Activated T-cell treated with anti-CD3 and anti-CD28 coated beads, Interleukin-2, amount 50 U/mL, for 72 hours (primary cell): ENCODE data around the gene RAB3D. TPM values are rescaled to one million over a fixed set of nuclear protein-coding genes. Genes with fewer than 3 reads are reported as not detected.
A peak's percentile ranks its signal among the peaks of the same experiment; 100 is the strongest.

Experiments used
- ATAC-seq, 2 donors: fragments of 150-1000 bp; cut with Tn5 transposase; replicated peaks in 1 of 2; 2 replicates each; pipeline ENCODE4 v1.10.0; 2021; ENCODE audit warnings: moderate library complexity in 2 of 2, mild to moderate bottlenecking in 1 of 2
- DNase-seq, 2 donors: peaks; one replicate each; pipeline ENCODE4 v3.0.0; 2021 to 2022; ENCODE audit warnings: mixed read lengths in 1 of 2
- H3K27ac Mint-ChIP-seq: one replicate; pipeline ENCODE4 v1.8.0; 2022; ENCODE audit warnings: mild to moderate bottlenecking, moderate library complexity, mixed read lengths
- H3K27me3 Mint-ChIP-seq: one replicate; pipeline ENCODE4 v1.8.0; 2022; ENCODE audit warnings: low read depth, mixed read lengths
- H3K36me3 Mint-ChIP-seq, 2 donors: one replicate each; pipeline ENCODE4 v1.8.0; 2022; ENCODE audit warnings: mixed read lengths in 2 of 2, mild to moderate bottlenecking in 1 of 2; ENCODE audit not compliant: insufficient read depth in 2 of 2
- H3K4me1 Mint-ChIP-seq: one replicate; pipeline ENCODE4 v1.8.0; 2022; ENCODE audit warnings: low read depth, mixed read lengths
- H3K4me3 Mint-ChIP-seq, 2 donors: one replicate each; pipeline ENCODE4 v1.8.0; 2022; ENCODE audit warnings: mild to moderate bottlenecking in 2 of 2, mixed read lengths in 2 of 2, moderate library complexity in 2 of 2
- H3K9me3 Mint-ChIP-seq, 2 donors: one replicate each; pipeline ENCODE4 v1.8.0; 2022; ENCODE audit warnings: mixed read lengths in 2 of 2
- total RNA-seq, 2 donors: library from RNA; stranded (reverse); gene quantifications; one replicate each; pipeline ENCODE4 v1.2.3, GENCODE V29; 2022

RAB3D gene
- total RNA-seq, 2 donors from 2014 or later: 13.3 to 16.8 TPM

DNA sequence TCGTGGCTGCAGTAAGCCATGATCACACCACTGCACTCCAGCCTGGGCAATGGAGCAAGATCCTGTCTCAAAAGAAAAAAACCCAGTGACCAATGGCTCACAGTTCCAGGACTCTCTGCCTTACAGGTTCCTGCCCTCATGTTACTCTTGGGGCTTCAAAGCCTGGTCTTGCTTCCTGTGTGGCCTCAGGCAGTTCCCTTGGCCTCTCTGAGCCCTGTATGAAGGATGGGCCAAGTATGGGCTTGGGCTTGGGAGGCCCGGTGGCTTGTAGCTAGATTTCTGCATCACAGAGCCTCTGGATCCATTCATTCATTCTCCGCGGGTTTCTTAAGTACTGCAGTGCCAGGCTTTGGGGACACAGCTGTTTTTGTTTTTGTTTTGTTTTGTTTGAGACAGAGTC is 44.3 kb downstream of the RAB3D start:
- ATAC-seq (no peak), DNase-seq (no peak)
- Mint-ChIP-seq H3K36me3 (no peaks in the 10 kb centered on the region), H3K9me3 (no peaks in the 10 kb centered on the region), H3K27ac (no peak overlapping the region), H3K4me1 (peaks cover 7% of the 10 kb centered on the region), H3K4me3 (no peak overlapping the region), H3K27me3 (peaks cover 13% of the 10 kb centered on the region)

DNA sequence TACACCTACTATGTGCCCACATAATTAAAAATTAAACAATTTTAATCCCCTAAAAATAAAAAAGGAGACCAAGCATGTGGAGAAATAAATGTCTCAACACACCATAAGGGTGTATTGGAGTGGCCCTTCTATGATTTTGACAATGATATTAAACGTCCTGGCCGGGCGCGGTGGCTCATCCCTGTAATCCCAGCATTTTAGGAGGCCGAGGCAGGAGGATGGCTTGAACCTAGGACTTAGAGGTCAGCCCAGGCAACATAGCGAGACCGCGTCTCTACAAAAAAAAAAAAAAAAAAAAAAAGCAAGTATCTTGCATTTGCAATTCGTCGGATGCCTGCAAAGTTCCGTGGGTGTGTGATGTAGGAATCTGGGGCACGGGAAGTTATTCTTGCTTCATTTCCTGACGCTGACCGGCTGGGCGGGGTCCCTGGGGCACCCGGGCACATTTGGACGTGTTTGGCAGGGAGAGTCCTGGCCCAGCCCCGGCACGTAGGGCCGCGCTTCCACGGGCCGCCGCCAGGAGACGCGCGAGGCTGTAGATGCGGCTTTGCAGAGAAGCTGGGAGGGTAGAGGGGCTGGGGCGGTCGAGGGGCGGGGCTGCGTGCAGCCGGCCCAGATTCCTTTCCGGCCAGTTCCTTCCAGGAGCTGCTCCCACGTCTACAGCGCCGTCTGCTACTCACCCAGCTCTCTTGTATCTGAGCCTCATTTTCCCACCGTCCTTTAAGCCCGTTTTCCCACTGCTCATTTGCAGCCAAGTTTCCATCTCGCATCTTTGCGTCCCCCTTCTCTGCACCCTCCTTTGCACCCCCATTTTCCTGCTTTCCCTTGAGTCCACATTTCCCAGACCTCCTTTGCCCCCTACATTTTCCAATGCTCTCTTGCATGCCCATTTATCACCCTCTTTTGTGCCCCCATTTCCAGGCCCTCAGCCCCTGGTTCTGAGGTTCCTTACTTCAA is 45.7 kb downstream of the RAB3D start:
- Mint-ChIP-seq H3K4me1 (peaks cover 7% of the 10 kb centered on the region), H3K4me3 (peak overlapping the region; percentile 50 to 79), H3K27me3 (peaks cover 19% of the 10 kb centered on the region), H3K9me3 (no peaks in the 10 kb centered on the region), H3K36me3 (no peaks in the 10 kb centered on the region), H3K27ac (no peak overlapping the region)
- DNase-seq: peak; percentile 86 to 91
- peak; percentile 100 for ATAC-seq

DNA sequence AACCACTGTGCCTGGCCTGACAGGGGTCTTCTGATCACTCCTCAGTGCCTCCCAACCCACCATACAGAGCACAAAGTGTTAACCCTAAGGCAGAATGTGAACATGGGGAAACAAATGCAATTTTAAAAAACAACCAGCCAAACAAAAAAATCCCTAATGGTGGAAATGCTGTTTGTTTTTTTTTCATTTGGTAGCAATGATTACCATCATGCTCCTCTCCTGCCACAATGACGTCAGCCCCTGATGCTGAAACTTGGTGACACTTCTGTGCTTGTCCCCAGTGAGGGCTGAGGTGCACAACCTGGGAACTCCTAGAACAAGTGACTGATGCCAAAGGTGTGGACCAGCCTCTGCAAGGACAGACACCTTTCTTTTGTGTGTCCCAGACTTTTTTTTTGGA is 47.5 kb downstream of the RAB3D start:
- ATAC-seq: no peak
- no peak overlapping the region for H3K27ac Mint-ChIP-seq
- DNase-seq: no peak
- no peak overlapping the region for H3K4me3 Mint-ChIP-seq
- H3K4me1 Mint-ChIP-seq: peaks cover 11% of the 10 kb centered on the region
- H3K27me3 Mint-ChIP-seq: peaks cover 25% of the 10 kb centered on the region
- H3K36me3 Mint-ChIP-seq: no peaks in the 10 kb centered on the region
- no peaks in the 10 kb centered on the region for H3K9me3 Mint-ChIP-seq

DNA sequence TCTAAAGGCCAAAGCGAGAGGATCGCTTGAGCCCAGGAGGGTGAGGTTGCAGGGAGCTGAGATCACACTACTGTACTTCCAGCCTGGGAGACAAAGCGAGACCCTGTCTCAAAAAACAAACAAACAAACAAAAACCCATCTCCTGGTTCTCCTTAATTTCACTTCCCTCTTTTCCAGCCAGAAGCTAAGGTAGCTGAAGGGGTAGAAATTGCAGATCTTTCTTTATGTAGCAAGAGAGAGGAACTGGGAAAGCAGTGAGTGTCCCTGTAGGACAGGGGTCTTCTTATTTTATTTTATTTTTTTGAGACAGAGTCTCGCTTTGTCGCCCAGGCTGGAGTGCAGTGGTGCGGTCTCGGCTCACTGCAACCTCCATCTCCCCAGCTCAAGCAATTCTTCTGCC is 48.0 kb downstream of the RAB3D start:
- ATAC-seq (no peak), DNase-seq (no peak)
- H3K27me3 Mint-ChIP-seq: peaks cover 28% of the 10 kb centered on the region
- H3K4me3 Mint-ChIP-seq: no peak overlapping the region
- H3K9me3 Mint-ChIP-seq: no peaks in the 10 kb centered on the region
- peaks cover 17% of the 10 kb centered on the region for H3K4me1 Mint-ChIP-seq
- H3K36me3 Mint-ChIP-seq: no peaks in the 10 kb centered on the region
- H3K27ac Mint-ChIP-seq: no peak overlapping the region

DNA sequence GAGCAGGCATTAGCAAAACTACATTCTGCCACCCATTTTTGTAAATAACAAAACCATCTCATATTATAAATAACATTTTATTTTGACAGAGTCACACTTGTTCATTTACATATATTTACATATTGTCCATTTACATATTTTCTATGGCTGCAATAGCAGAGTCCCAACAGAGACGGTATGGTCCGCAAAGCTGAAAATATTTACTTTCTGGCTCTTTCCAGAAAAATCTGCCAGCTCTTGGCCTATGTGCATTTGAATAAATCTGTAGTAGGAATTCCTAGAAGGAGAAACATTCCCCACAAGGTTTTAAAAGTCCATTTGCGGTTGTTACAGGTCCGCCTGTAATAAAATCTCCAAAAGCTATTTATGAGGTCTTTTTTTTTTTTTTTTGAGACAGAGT is 49.2 kb downstream of the RAB3D start:
- no peak for ATAC-seq
- Mint-ChIP-seq H3K36me3 (no peaks in the 10 kb centered on the region), H3K9me3 (no peaks in the 10 kb centered on the region), H3K4me1 (peaks cover 17% of the 10 kb centered on the region), H3K27ac (no peak overlapping the region), H3K4me3 (no peak overlapping the region), H3K27me3 (peaks cover 28% of the 10 kb centered on the region)
- DNase-seq: no peak

DNA sequence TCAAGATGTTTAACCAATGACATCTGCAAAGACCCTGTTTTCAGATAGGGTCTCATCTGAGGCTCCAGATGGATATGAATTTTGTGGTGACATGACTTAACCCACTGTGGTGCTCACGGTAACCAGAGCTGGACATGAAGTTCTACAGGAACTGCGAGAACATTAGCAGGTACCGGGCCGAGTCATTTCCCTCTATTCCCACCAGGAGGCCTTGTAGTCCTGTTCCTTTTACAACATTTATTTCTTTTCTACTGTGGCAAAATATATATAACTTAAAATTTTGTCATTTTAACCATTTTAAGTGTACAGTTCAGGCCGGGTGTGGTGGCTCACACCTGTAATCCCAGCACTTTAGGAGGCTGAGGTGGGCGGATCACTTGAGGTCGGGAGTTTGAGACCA is 51.1 kb downstream of the RAB3D start:
- no peaks in the 10 kb centered on the region for H3K36me3 Mint-ChIP-seq

DNA sequence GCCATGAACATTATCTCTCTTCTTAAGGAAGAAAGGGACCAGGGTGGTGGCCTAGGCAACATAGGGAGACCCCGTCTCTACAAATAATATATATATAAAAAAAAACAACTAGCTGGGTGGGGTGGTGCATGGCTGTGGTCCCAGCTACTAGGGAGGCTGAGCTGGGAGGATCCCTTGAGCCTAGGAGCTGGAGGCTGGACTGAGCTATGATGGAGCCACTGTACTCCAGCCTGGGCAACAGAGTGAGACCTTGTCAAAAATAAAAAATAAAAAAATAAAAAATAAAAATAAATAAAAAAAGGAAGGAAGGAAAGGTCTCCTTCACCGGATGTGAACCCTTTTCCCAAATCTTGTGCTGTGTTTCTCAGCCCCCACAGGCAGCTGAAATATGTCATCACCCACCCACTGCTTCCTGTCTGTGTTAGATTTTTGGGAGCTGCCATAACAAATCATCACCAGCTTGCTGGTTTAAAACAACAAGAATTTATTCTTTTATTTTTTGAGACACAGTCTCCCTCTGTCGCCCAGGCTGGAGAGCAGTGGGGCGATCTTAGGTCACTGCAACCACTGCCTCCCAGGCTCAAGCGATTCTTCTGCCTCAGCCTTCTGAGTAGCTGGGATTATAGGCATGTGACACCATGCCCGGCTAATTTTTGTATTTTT is 53.0 kb downstream of the RAB3D start:
- no peak for ATAC-seq
- Mint-ChIP-seq H3K27me3 (peaks cover 31% of the 10 kb centered on the region), H3K4me3 (no peak overlapping the region), H3K27ac (no peak overlapping the region), H3K4me1 (peaks cover 9% of the 10 kb centered on the region), H3K9me3 (no peaks in the 10 kb centered on the region), H3K36me3 (no peaks in the 10 kb centered on the region)
- DNase-seq: no peak

More for the DNA sequence above, 51.1 kb downstream of the RAB3D start:
- no peak for ATAC-seq
- Mint-ChIP-seq H3K27me3 (peaks cover 23% of the 10 kb centered on the region), H3K9me3 (no peaks in the 10 kb centered on the region), H3K4me3 (no peak overlapping the region), H3K4me1 (peaks cover 9% of the 10 kb centered on the region), H3K27ac (no peak overlapping the region)
- no peak for DNase-seq

DNA sequence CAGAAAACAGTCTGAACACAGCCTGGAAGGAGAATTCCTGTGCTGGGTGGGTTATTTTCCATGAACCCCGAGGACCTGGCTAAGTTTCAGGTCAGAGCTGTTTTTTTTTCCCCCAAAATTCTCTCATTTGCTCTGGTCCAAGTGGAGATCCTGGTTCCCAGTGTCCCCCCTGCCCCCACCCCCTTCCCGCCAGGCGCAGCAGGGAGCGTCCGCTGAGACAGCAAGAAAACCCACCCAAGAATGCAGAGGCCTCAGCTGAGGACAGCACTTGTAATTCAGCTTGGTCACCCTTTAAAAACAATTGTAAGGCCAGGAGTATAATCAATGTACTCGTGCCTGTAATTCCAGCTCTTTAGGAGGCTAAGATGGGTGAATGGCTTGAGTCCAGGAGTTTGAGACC is 54.9 kb downstream of the RAB3D start:
- no peak overlapping the region for H3K4me3 Mint-ChIP-seq
- peaks cover 2% of the 10 kb centered on the region in 2 donors for H3K36me3 Mint-ChIP-seq
- DNase-seq: no peak
- no peak overlapping the region for H3K27ac Mint-ChIP-seq
- H3K4me1 Mint-ChIP-seq: peaks cover 18% of the 10 kb centered on the region
- H3K9me3 Mint-ChIP-seq: peaks cover 0 to 2% of the 10 kb centered on the region in 2 donors
- ATAC-seq: no peak
- H3K27me3 Mint-ChIP-seq: peaks cover 33% of the 10 kb centered on the region

DNA sequence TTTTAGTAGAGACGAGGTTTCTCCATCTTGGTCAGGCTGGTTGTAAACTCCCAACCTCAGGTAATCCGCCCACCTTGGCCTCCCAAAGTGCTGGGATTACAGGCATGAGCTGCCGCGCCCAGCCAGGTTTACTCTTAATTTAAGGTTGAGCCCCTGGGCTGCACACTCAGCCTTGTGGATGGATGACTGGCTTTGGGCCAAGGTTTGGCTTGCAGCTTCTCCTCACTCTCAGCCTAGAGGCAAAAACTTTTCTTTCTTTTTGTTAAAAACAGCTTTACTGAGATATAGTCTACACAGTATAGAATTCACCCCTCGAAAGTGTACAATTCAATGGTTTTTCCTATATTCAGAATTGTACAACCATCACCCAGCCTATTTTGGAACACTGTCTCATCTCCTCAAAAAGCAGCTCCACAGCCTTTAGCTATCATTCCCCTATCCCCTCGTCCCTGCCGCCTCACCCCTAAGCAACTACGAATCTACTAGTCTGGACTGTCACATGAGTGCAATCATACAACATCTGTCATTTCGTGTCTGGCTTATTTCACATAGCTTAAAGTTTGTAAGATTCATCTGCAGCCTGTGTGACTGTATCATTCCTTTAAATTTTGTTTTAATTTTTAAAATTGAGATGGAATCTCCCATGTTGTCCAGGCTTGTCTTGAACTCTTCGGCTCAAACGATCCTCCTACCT is 58.0 kb downstream of the RAB3D start:
- Mint-ChIP-seq H3K4me3 (no peak overlapping the region), H3K9me3 (peaks cover 0 to 3% of the 10 kb centered on the region in 2 donors), H3K36me3 (peaks cover 3 to 4% of the 10 kb centered on the region in 2 donors), H3K27me3 (peaks cover 33% of the 10 kb centered on the region), H3K4me1 (peaks cover 14% of the 10 kb centered on the region), H3K27ac (no peak overlapping the region)
- DNase-seq (no peak), ATAC-seq (no peak)

DNA sequence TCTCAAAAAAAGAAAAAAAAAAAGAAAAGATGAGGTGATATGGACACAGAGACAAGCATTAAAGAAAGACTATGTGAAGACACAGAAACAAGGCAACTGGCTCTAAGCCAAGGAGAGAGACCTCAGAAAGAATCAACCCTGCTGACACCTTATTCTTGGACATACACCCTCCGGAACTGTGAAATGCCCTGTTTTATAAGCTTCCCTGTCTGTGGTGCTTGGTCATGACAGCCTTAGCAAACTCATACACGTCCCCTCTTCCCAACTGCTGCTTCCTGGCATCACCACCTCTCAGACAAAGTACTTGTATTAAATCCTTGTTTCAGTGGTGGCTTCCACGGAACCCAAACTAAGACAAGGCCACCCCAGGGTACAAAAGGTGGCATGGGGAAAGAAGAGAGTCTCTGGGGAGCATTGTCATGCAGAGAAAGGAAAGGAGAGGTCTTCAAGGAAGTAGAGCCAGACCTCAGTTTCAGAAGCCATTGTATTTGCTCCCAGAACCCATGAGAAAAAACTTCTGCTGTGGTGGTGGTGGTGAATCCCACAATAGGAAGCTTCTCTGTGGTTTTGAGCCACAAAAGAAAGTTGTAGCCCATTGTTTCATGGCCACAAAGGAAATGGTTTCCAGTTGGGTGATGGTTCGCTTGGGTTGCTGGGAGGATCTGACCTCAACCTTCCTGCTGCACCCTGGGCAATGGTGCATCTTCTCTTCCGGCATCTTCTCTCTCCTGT is 59.8 kb downstream of the RAB3D start:
- peak overlapping the region; percentile 44 for H3K27ac Mint-ChIP-seq
- H3K9me3 Mint-ChIP-seq: peaks cover 0 to 3% of the 10 kb centered on the region in 2 donors
- peak overlapping the region; percentile 64 for H3K4me3 Mint-ChIP-seq
- H3K4me1 Mint-ChIP-seq: peaks cover 13% of the 10 kb centered on the region
- H3K27me3 Mint-ChIP-seq: peaks cover 40% of the 10 kb centered on the region
- DNase-seq: peak; percentile 19 to 30
- H3K36me3 Mint-ChIP-seq: peaks cover 3 to 4% of the 10 kb centered on the region in 2 donors
- peak; percentile 60 to 82 for ATAC-seq

DNA sequence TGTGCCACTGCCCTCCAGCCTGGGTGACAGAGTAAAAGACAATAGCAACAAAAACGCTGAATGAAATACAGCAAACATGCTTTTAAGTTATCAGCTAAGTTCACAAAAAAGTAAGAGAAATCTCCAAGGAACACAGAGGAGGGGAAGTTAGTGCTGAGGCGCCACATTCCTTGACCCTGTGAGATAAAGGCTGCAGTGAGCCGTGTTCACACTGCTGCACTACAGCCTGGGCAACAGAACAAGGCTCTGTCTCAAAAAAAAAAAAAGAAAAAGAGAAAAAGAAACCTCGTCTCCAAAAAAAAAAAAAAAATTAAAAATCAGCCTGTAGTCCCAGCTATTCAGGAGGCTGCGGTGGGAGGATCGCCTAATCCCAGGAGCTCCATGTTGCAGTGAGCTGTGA is 60.8 kb downstream of the RAB3D start:
- ATAC-seq (no peak), DNase-seq (no peak)
- H3K9me3 Mint-ChIP-seq: peaks cover 0 to 3% of the 10 kb centered on the region in 2 donors
- H3K4me1 Mint-ChIP-seq: peaks cover 13% of the 10 kb centered on the region
- no peak overlapping the region for H3K4me3 Mint-ChIP-seq
- peaks cover 50% of the 10 kb centered on the region for H3K27me3 Mint-ChIP-seq
- H3K27ac Mint-ChIP-seq: no peak overlapping the region
- peaks cover 3 to 4% of the 10 kb centered on the region in 2 donors for H3K36me3 Mint-ChIP-seq

DNA sequence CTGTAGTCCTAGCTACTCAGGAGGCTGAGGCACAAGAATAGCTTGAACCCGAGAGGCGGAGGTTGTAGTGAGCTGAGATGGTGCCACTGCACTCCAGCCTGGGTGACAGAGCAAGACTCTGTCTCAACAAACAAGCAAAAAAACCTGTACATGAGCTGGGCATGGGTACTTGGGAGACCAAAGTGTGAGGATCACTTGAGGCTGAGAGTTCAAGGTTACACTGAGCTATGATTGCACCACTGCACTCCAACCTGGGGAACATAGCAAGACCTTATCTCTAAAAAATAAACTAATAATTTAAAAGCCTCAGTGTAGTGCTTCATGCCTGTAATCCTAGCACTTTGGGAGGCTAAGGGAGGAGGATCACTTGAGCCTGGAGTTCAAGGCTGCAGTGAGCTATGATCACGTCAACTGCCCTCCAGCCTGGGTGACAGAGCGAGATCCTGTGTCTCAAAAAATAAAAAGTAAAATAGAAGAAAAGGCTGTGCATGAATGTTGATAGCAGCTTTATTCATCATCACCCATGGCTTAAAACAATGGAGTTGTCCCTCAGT is 64.8 kb downstream of the RAB3D start:
- H3K4me3 Mint-ChIP-seq: no peak overlapping the region
- peaks cover 6% of the 10 kb centered on the region for H3K4me1 Mint-ChIP-seq
- H3K9me3 Mint-ChIP-seq: peaks cover 0 to 2% of the 10 kb centered on the region in 2 donors
- peaks cover 2 to 3% of the 10 kb centered on the region in 2 donors for H3K36me3 Mint-ChIP-seq
- H3K27ac Mint-ChIP-seq: no peak overlapping the region
- peaks cover 36% of the 10 kb centered on the region for H3K27me3 Mint-ChIP-seq
- DNase-seq: no peak
- no peak for ATAC-seq
